ENCODE measurements around the gene OR5C1. TPM values are rescaled to one million over a fixed set of nuclear protein-coding genes. Genes with fewer than 3 reads are reported as not detected.
A peak's percentile ranks its signal among the peaks of the same experiment; 100 is the strongest.
"Not testable (repeated sequence)": the region's sequence is repeated elsewhere in the genome, so short reads cannot be mapped to it uniquely, and the experiment has no call there.

Gene OR5C1
- total RNA-seq, 5 donors from 2014 or later (not counting 1 experiment from before 2014, with no cell fraction given), result not detected

DNA sequence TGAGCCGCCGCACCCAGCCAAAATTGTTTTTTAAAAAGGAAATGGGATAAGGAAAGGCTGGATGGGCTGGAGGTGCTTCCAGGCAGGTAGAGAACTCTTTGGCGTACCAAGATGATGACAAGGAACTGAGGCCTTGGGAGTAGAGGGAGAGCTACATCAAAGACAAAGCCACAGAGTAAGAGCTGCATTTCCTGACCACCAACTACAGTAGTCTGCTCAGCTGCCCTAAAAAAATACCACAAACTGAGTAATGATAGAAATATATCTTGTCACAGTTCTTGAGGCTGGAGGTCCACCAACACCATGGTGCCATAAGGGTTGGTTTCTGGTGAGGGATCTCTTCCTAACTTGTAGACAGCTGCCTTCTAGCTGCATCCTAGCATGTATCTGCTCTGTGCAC, 19.4 kb downstream of the OR5C1 start:
- Mint-ChIP-seq H3K4me1 (peaks cover 7 to 20% (median 13%) of the 10 kb centered on the region in 3 donors), H3K9me3 (no peaks in the 10 kb centered on the region), H3K27ac (no peak overlapping the region), H3K27me3 (no peaks in the 10 kb centered on the region), H3K4me3 (no peak overlapping the region), H3K36me3 (peaks cover 10% of the 10 kb centered on the region)
- CTCF ChIA-PET, result interaction anchor here (0.6 to 1.5 kb wide), 6 partner anchors 271 to 709 kb away, joined by 3 to 5 read pairs (median 4); no protein-coding TSS in a partner anchor
- Histone ChIP-seq H3K4me1 (ENCODE audit: control insufficient read depth in 1 of 2, extremely low read depth in 1 of 2, insufficient read depth in 2 of 2, low read length in 2 of 2) (peaks cover 5 to 10% of the 10 kb centered on the region in 2 experiments), H3K27me3 (replicated peaks in 1 of 2; ENCODE audit: control insufficient read depth in 2 of 2, extremely low read depth in 1 of 2, insufficient read depth in 2 of 2, low read length in 1 of 2) (no peaks in the 10 kb centered on the region), H3K27ac (ENCODE audit: low read length) (no peak overlapping the region), H3K36me3 (ENCODE audit: control insufficient read depth in 2 of 2, extremely low read depth in 1 of 2, insufficient read depth in 1 of 2, low read length in 1 of 2) (no peaks in the 10 kb centered on the region), H3K9me3 (no peaks in the 10 kb centered on the region), H3K4me3 (ENCODE audit: control insufficient read depth in 1 of 2, extremely low read depth in 1 of 2, low read length in 1 of 2) (no peak overlapping the region)
- POLR2A ChIA-PET, result interaction anchor here in 1 of 2 donors (0.5 kb wide), 1 partner anchor 341 kb away, joined by 4 read pairs; no protein-coding TSS in a partner anchor
- ATAC-seq (replicated peaks in 1 of 4) (peak in 2 of 4 experiments; percentile 38 to 41), DNase-seq (no peak)
- 100% methylated on average over 2 of the region's 3 CpGs for WGBS (ENCODE audit: insufficient coverage)

- not testable (repeated sequence) for ATAC-seq (replicated peaks in 1 of 4)
- 100% methylated on average over 1 of the region's 7 CpGs for WGBS (ENCODE audit: insufficient coverage)
Measured at GRCh38 chr9:122809261-122809660, 20.5 kb downstream of the OR5C1 start.

DNA sequence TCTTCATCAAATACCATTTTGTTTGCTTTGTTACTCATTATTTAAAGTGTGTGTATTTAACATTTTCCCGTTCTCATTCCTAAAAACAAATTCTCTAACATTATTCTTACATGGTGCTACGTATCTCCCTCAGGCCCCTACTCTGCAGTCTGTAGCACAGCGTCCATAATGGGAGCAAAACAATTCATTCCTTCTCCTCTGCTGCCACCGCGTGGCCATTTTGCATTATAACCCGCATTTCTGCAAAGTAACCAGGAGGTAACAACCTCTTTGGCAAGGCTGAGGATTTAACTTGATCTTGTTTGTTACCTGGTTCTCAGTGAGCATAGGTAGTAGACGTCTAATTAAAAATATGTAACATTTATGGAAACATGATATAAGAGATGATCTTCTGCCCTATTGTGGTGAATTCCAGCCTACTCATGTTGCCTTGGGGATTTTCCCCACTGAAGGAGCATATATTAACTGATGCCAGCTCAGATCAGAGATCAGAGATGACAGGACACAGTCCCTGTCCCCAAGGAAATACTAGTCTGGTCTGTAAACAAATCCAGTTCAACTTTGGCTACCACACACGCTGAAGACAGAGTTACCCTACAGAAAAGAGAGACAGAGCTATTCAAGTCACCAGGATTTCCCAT, 21.7 kb downstream of the OR5C1 start:
- DNase-seq (peak; percentile 41 to 90 (median 70)), ATAC-seq (replicated peaks in 1 of 4) (peak; percentile 89 to 95 (median 94))
- no peaks in the 10 kb centered on the region for H3K9me3 Mint-ChIP-seq
- ChIA-PET POLR2A (no interaction called here), CTCF (interaction anchor here in 1 of 2 donors (1.0 to 1.7 kb wide), 3 partner anchors 18 to 711 kb away, joined by 3 to 4 read pairs (median 3); partner anchors contain the start of gene PDCL)
- 18% methylated on average over 2 of the region's 8 CpGs for WGBS (ENCODE audit: insufficient coverage)
- Histone ChIP-seq H3K4me1 (ENCODE audit: control insufficient read depth in 1 of 2, extremely low read depth in 1 of 2, insufficient read depth in 2 of 2, low read length in 2 of 2) (peaks cover 5 to 10% of the 10 kb centered on the region in 2 experiments), H3K9me3 (no peaks in the 10 kb centered on the region), H3K4me3 (ENCODE audit: control insufficient read depth in 1 of 2, extremely low read depth in 1 of 2, low read length in 1 of 2) (no peak overlapping the region), H3K27ac (ENCODE audit: low read length) (no peak overlapping the region), H3K27me3 (replicated peaks in 1 of 2; ENCODE audit: control insufficient read depth in 2 of 2, extremely low read depth in 1 of 2, insufficient read depth in 2 of 2, low read length in 1 of 2) (no peaks in the 10 kb centered on the region), H3K36me3 (ENCODE audit: control insufficient read depth in 2 of 2, extremely low read depth in 1 of 2, insufficient read depth in 1 of 2, low read length in 1 of 2) (no peaks in the 10 kb centered on the region)
- H3K4me1 Mint-ChIP-seq, result peaks cover 17 to 29% (median 19%) of the 10 kb centered on the region in 3 donors
- no peak overlapping the region for H3K27ac Mint-ChIP-seq
- H3K27me3 Mint-ChIP-seq, result no peaks in the 10 kb centered on the region
- H3K4me3 Mint-ChIP-seq, result no peak overlapping the region
- H3K36me3 Mint-ChIP-seq, result peaks cover 6% of the 10 kb centered on the region

More at GRCh38 chr9:122809261-122809660, 20.5 kb downstream of the OR5C1 start:
- DNase-seq; H3K9me3 ChIP-seq; H3K27me3 Mint-ChIP-seq; H3K36me3 ChIP-seq (ENCODE audit: control insufficient read depth in 2 of 2, extremely low read depth in 1 of 2, insufficient read depth in 1 of 2, low read length in 1 of 2); H3K4me3 ChIP-seq (ENCODE audit: control insufficient read depth in 1 of 2, extremely low read depth in 1 of 2, low read length in 1 of 2); H3K9me3 Mint-ChIP-seq; H3K27ac ChIP-seq (ENCODE audit: low read length); POLR2A ChIA-PET; H3K27me3 ChIP-seq (replicated peaks in 1 of 2; ENCODE audit: control insufficient read depth in 2 of 2, extremely low read depth in 1 of 2, insufficient read depth in 2 of 2, low read length in 1 of 2); H3K27ac Mint-ChIP-seq; H3K4me1 ChIP-seq (ENCODE audit: control insufficient read depth in 1 of 2, extremely low read depth in 1 of 2, insufficient read depth in 2 of 2, low read length in 2 of 2); H3K4me3 Mint-ChIP-seq: not testable (repeated sequence)
- H3K36me3 Mint-ChIP-seq, result peaks cover 10% of the 10 kb centered on the region
- CTCF ChIA-PET, result interaction anchor here (0.6 to 1.5 kb wide), 5 partner anchors 19 to 710 kb away, joined by 3 to 5 read pairs (median 4); partner anchors contain the start of gene PDCL (in 1 of the 2)
- H3K4me1 Mint-ChIP-seq, result peaks cover 7 to 20% (median 13%) of the 10 kb centered on the region in 3 donors

GRCh38 chr9:122812736-122813135, 24.0 kb downstream of the OR5C1 start:
- Mint-ChIP-seq H3K36me3 (no peaks in the 10 kb centered on the region), H3K27me3 (no peaks in the 10 kb centered on the region), H3K4me3 (no peak overlapping the region), H3K9me3 (no peaks in the 10 kb centered on the region), H3K4me1 (peaks cover 30 to 41% (median 32%) of the 10 kb centered on the region in 3 donors), H3K27ac (no peak overlapping the region)
- Histone ChIP-seq H3K36me3 (ENCODE audit: control insufficient read depth in 2 of 2, extremely low read depth in 1 of 2, insufficient read depth in 1 of 2, low read length in 1 of 2) (peaks cover 0 to 3% of the 10 kb centered on the region in 2 donors), H3K4me3 (ENCODE audit: control insufficient read depth in 1 of 2, extremely low read depth in 1 of 2, low read length in 1 of 2) (no peak overlapping the region), H3K27ac (ENCODE audit: low read length) (no peak overlapping the region), H3K4me1 (ENCODE audit: control insufficient read depth in 1 of 2, extremely low read depth in 1 of 2, insufficient read depth in 2 of 2, low read length in 2 of 2) (peaks cover 14 to 24% of the 10 kb centered on the region in 2 experiments), H3K9me3 (no peaks in the 10 kb centered on the region), H3K27me3 (replicated peaks in 1 of 2; ENCODE audit: control insufficient read depth in 2 of 2, extremely low read depth in 1 of 2, insufficient read depth in 2 of 2, low read length in 1 of 2) (no peaks in the 10 kb centered on the region)
- POLR2A ChIA-PET, result no interaction called here
- CTCF ChIA-PET, result interaction anchor here in 1 of 2 donors (0.7 to 1.2 kb wide), 3 partner anchors 349 to 717 kb away, joined by 3 to 7 read pairs (median 5); no protein-coding TSS in a partner anchor
- DNase-seq (no peak), ATAC-seq (replicated peaks in 1 of 4) (no peak)
- WGBS (ENCODE audit: insufficient coverage), result no CpG with 5 or more reads among the region's 4 CpGs

DNA sequence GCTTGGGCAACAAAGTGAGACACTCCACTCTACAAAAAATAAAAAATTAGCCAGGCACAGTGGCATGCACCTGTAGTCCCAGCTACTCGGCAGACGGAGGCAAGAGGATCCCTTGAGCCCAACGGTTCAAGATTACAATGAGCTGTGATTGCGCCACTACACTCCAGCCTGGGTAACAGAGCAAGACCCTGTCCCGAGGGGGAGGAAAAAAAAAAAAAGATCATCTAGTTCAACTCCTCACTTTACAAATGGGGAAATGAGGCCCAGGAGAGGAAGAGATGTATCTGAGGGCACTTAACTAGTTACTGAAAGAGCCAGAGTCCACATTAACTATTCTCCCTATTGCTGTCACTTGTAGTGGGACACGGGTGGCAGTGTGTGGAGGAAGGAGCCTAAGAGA, 25.8 kb downstream of the OR5C1 start:
- Mint-ChIP-seq H3K36me3 (peaks cover 4% of the 10 kb centered on the region), H3K9me3 (no peaks in the 10 kb centered on the region), H3K4me1 (peaks cover 26 to 34% (median 28%) of the 10 kb centered on the region in 3 donors), H3K27me3 (no peaks in the 10 kb centered on the region), H3K27ac (peak overlapping the region; percentile 80 to 86), H3K4me3 (peak overlapping the region in 1 of 3 donors; percentile 42)
- Histone ChIP-seq H3K4me1 (ENCODE audit: control insufficient read depth in 1 of 2, extremely low read depth in 1 of 2, insufficient read depth in 2 of 2, low read length in 2 of 2) (peaks cover 8 to 20% of the 10 kb centered on the region in 2 experiments), H3K36me3 (ENCODE audit: control insufficient read depth in 2 of 2, extremely low read depth in 1 of 2, insufficient read depth in 1 of 2, low read length in 1 of 2) (peaks cover 0 to 7% of the 10 kb centered on the region in 2 donors), H3K27me3 (replicated peaks in 1 of 2; ENCODE audit: control insufficient read depth in 2 of 2, extremely low read depth in 1 of 2, insufficient read depth in 2 of 2, low read length in 1 of 2) (no peaks in the 10 kb centered on the region), H3K4me3 (ENCODE audit: control insufficient read depth in 1 of 2, extremely low read depth in 1 of 2, low read length in 1 of 2) (no peak overlapping the region), H3K27ac (ENCODE audit: low read length) (no peak overlapping the region), H3K9me3 (no peaks in the 10 kb centered on the region)
- DNase-seq (no peak), ATAC-seq (replicated peaks in 1 of 4) (no peak)
- POLR2A ChIA-PET, result no interaction called here
- 78% methylated on average over 4 of the region's 6 CpGs for WGBS (ENCODE audit: insufficient coverage)
- CTCF ChIA-PET, result no interaction called here

DNA sequence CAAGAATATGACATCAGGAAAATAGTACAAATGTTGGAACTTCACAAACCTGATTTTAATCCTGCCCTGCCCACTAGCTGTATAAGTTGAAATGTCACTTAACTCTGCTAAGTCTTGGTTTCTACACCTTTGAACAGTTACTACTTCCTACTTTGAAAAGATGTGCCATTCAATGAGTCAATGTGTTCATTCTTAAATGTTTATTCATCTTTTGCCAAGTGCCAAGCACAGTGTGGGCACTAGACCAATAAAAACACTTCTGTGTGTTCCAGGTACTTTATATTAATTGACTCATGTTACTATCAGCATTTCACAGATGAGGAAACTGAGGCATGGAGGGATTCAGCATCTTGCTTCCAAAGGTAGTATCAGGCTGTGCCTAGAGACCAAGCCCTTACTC, 26.8 kb downstream of the OR5C1 start:
- ChIA-PET CTCF (interaction anchor here in 1 of 2 donors (1.3 kb wide), 1 partner anchor 718 kb away, joined by 3 read pairs; no protein-coding TSS in a partner anchor), POLR2A (interaction anchor here in 1 of 2 donors (0.6 kb wide), 1 partner anchor 29 kb away, joined by 3 read pairs; no protein-coding TSS in a partner anchor)
- H3K27ac ChIP-seq (ENCODE audit: low read length), result peak overlapping the region; percentile 70
- H3K9me3 Mint-ChIP-seq, result no peaks in the 10 kb centered on the region
- no peaks in the 10 kb centered on the region for H3K27me3 ChIP-seq (replicated peaks in 1 of 2; ENCODE audit: control insufficient read depth in 2 of 2, extremely low read depth in 1 of 2, insufficient read depth in 2 of 2, low read length in 1 of 2)
- DNase-seq, result no peak
- no peaks in the 10 kb centered on the region for H3K27me3 Mint-ChIP-seq
- H3K4me3 Mint-ChIP-seq, result peak overlapping the region; percentile 62 to 79 (median 71)
- peaks cover 36 to 44% (median 37%) of the 10 kb centered on the region in 3 donors for H3K4me1 Mint-ChIP-seq
- ATAC-seq (replicated peaks in 1 of 4), result no peak
- H3K4me1 ChIP-seq (ENCODE audit: control insufficient read depth in 1 of 2, extremely low read depth in 1 of 2, insufficient read depth in 2 of 2, low read length in 2 of 2), result peaks cover 8 to 24% of the 10 kb centered on the region in 2 experiments
- H3K27ac Mint-ChIP-seq, result peak overlapping the region; percentile 98
- H3K36me3 Mint-ChIP-seq, result peaks cover 14% of the 10 kb centered on the region
- peak overlapping the region in 1 of 2 donors; percentile 10 for H3K4me3 ChIP-seq (ENCODE audit: control insufficient read depth in 1 of 2, extremely low read depth in 1 of 2, low read length in 1 of 2)
- peaks cover 0 to 15% of the 10 kb centered on the region in 2 donors for H3K36me3 ChIP-seq (ENCODE audit: control insufficient read depth in 2 of 2, extremely low read depth in 1 of 2, insufficient read depth in 1 of 2, low read length in 1 of 2)
- H3K9me3 ChIP-seq, result no peaks in the 10 kb centered on the region

All from T-cell (primary cell).